A673 (cell line): ENCODE data around the gene HEBP1.

Experiments used
- CTCF ChIP-seq: fragments of 300-800, 200-600 bp; sonication (generic); conservative IDR thresholded peaks from 2 replicates; pipeline ENCODE4 v1.5.1; 2017; ENCODE audit warnings: low read depth, mild to moderate bottlenecking, antibody characterized with exemption, low read length, moderate library complexity, mixed read lengths
- EZH2 ChIP-seq: fragments of 200-600 bp; sonication (generic); IDR thresholded peaks from 2 replicates; pipeline ENCODE4 v1.6.1; 2017; ENCODE audit warnings: borderline replicate concordance, low read depth, mild to moderate bottlenecking, mixed read lengths, antibody characterized with exemption, low read length; ENCODE audit not compliant: poor library complexity, severe bottlenecking

DNA sequence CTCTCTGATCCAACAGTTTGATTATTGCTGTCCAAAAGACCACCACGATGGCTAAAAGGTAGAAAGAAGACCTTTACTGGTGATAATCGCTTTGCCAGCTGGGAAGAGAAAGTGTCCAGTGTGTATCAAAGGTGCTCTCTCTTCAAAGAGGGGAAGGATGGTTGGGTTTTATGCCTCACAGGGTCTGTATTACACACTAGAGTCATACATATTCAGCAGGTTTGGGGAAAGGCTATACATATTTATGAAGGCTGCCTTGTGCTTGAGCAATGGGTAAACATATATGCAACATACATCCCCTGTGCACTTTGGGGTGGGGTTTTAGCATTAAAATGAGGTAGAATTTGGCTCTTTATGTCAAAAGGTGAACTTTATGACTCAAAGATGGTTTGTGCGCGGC lies 66.3 kb downstream of the HEBP1 start:
- TF ChIP-seq EZH2 (no peak), CTCF (no peak)
